Lung (tissue), 12 donors: ENCODE data around the gene CFAP157. TPM values are rescaled to one million over a fixed set of nuclear protein-coding genes. Genes with fewer than 3 reads are reported as not detected.

Experiments
- ATAC-seq: fragments of 200-7000 bp; cut with Tn5 transposase; one replicate; pipeline ENCODE4 v1.9.1; 2020; ENCODE audit warnings: moderate number of reproducible peaks; ENCODE audit not compliant: insufficient read depth, low FRiP score
- DNase-seq, 3 donors: peaks; one replicate each; pipeline ENCODE4 v3.0.0-alpha.2; 2013 to 2017
- H3K27ac ChIP-seq, 2 donors: one replicate each; pipeline ENCODE4 v1.5.1; 2013; ENCODE audit warnings: mild to moderate bottlenecking in 2 of 2, moderate library complexity in 2 of 2, control low read depth in 1 of 2, inconsistent platforms in 1 of 2, low read depth in 1 of 2, low read length in 1 of 2
- H3K27me3 ChIP-seq, 3 donors: one replicate each; pipeline ENCODE4 v1.5.1; 2013; ENCODE audit warnings: low read length in 2 of 3; ENCODE audit not compliant: control insufficient read depth in 3 of 3, insufficient read depth in 3 of 3
- H3K36me3 ChIP-seq, 4 donors: one replicate each; pipeline ENCODE4 v1.5.1; 2013; ENCODE audit warnings: low read length in 4 of 4, mild to moderate bottlenecking in 1 of 4, moderate library complexity in 1 of 4; ENCODE audit not compliant: control insufficient read depth in 4 of 4, insufficient read depth in 4 of 4
- H3K4me1 ChIP-seq, 5 donors: one replicate each; pipeline ENCODE4 v1.5.1; 2013; ENCODE audit warnings: low read length in 5 of 5, mild to moderate bottlenecking in 2 of 5, moderate library complexity in 1 of 5; ENCODE audit not compliant: control insufficient read depth in 5 of 5, insufficient read depth in 5 of 5
- H3K4me3 ChIP-seq: one replicate; pipeline ENCODE4 v1.5.1; 2013; ENCODE audit warnings: mild to moderate bottlenecking, control low read depth, moderate library complexity
- H3K9ac ChIP-seq, 2 donors: one replicate each; pipeline ENCODE4 v1.5.1; 2013; ENCODE audit warnings: low read length in 2 of 2, control low read depth in 1 of 2; ENCODE audit not compliant: insufficient read depth in 1 of 2
- H3K9me3 ChIP-seq, 4 donors: one replicate each; pipeline ENCODE4 v1.5.1; 2013; ENCODE audit warnings: low read length in 3 of 4, mild to moderate bottlenecking in 1 of 4, moderate library complexity in 1 of 4; ENCODE audit not compliant: control insufficient read depth in 4 of 4, insufficient read depth in 3 of 4
- WGBS, 2 donors: extraction: QIAGEN DNeasy Blood & Tissue Kit; methylation state at CpG; one replicate each; pipeline ENCODE4 v1.1.7; 2013; 5-methylcytosine and 5-hydroxymethylcytosine counted together
- polyA plus RNA-seq, 2 donors: library from polyadenylated mRNA; stranded (reverse); fragments of 200-250 nt; gene quantifications; one replicate each; pipeline ENCODE4 v1.2.1, GENCODE V29; 2013
- total RNA-seq, 2 donors: library from RNA; depleted of rRNA in 1 of 2; stranded (reverse); fragments of >200 nt in 1 of 2; gene quantifications; one replicate each; pipeline ENCODE4 v1.2.1, GENCODE V29; 2014 to 2021
- TF ChIP-seq, protein P1 (sequence below): IDR thresholded peaks from 2 replicates; pipeline ENCODE4 v1.5.1; 2012; ENCODE audit warnings: mild to moderate bottlenecking; ENCODE audit errors: control extremely low read depth, extremely low read depth
- donor health status: control.
- donor health status: control.
- donor health status: Bipolar disorder and iron deficiency.
- donor health status: healthy.
- donor health status: DM: yes; HTN: yes; CAD: no.

CFAP157 gene
- total and polyA plus RNA-seq, 4 donors = 14.6 to 40.6 (median 16.1) TPM

DNA sequence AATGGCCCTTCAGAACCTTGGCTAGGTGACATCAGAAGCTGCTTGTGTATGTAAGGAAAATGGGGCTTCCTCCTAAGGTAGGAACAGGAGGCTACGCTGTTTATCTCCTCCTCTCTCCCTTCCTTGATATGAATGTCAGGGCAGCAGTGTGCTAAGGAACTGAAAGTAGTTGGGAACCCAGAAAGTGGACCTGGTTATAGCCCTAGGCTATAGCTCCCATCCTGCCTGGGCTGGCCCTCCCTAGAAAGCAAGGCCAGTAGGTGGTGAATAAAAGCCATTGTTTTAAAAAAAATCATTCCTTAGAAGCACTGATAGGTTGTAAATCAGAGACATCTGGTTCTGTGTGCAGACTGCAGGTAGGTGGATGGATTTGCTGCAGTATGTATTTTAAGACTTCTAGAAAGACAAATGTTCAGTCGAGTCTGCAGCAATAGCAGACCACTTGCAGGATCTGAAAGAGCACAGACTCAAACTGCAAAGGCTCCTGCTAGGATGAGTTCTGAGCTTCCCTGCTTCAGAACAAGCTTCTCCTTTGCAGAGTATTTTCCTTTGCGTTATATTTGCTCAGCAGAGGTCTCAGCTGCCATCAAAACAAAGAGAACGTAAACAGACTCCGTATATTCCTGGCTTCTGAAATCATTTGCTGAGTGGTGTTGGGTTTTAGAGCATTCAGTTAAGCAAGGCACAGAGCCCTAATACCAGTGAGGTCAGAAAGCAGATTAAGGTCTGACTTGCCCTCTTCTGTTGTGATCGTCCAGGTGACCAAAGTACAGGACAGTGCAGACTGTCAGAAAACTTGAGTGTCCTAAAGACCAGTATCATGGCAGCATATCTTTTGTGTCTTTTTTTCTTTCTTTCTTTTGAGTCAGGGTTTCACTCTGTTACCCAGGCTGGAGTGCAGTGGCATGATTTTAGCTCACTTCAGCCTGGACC is 20.1 kb upstream of the CFAP157 start:
- Histone ChIP-seq H3K27ac (no peak overlapping the region), H3K36me3 (peaks cover 0 to 53% (median 22%) of the 10 kb centered on the region in 4 donors), H3K9ac (no peak overlapping the region), H3K27me3 (no peaks in the 10 kb centered on the region), H3K9me3 (no peaks in the 10 kb centered on the region), H3K4me1 (no peaks in the 10 kb centered on the region), H3K4me3 (no peak overlapping the region)
- DNase-seq (no peak), ATAC-seq (no peak)
- TF ChIP-seq, protein P1, sequence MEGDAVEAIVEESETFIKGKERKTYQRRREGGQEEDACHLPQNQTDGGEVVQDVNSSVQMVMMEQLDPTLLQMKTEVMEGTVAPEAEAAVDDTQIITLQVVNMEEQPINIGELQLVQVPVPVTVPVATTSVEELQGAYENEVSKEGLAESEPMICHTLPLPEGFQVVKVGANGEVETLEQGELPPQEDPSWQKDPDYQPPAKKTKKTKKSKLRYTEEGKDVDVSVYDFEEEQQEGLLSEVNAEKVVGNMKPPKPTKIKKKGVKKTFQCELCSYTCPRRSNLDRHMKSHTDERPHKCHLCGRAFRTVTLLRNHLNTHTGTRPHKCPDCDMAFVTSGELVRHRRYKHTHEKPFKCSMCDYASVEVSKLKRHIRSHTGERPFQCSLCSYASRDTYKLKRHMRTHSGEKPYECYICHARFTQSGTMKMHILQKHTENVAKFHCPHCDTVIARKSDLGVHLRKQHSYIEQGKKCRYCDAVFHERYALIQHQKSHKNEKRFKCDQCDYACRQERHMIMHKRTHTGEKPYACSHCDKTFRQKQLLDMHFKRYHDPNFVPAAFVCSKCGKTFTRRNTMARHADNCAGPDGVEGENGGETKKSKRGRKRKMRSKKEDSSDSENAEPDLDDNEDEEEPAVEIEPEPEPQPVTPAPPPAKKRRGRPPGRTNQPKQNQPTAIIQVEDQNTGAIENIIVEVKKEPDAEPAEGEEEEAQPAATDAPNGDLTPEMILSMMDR = no peak
- WGBS, 2 donors = 82 to 88% methylated on average over 6 of the region's 6 CpGs

DNA sequence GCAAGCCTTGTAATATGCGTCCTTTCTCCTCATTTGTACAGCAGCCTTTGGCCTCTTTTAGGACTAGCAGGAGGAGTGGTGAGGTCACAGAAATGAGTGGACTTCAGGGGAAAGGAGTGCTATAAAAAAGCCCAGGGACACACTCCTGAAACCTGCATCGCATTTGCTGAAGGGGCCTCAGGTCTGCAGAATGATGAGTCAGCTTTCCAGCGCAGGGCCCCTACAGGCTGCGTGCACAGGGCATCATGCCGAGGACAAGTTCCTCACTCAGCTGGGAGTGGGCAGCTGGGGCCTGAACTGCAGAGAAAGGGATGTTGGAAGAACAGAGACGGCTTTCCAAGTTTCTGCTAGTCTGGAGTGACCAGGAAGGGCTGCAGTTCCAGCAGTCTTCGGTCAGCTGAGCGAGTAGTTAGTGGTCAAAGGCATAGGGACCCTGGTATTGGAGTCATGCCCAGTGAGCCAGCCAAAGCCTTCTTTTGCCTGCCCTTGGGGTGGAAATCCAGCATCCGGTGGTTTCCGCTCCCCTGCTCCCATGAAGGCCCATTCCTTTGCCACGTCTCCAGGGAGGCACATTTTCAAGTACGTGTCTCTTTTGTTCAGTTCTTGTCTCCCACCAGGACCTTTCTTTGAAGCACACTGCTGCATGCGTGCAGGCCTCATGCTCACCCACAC is 17.3 kb upstream of the CFAP157 start:
- TF ChIP-seq, protein P1 = no peak
- ATAC-seq = no peak

DNA sequence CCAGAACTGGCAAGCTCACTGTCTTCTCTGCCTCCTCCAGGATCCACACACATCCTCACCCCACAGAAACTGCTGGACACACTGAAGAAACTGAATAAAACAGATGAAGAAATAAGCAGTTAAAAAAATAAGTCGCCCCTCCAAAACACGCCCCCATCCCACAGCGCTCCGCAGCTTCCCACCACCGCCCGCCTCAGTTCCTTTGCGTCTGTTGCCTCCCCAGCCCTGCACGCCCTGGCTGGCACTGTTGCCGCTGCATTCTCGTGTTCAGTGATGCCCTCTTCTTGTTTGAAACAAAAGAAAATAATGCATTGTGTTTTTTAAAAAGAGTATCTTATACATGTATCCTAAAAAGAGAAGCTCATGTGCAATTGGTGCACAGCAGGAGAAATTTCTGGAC is 16.1 kb upstream of the CFAP157 start:
- Histone ChIP-seq H3K9ac (no peak overlapping the region), H3K9me3 (no peaks in the 10 kb centered on the region), H3K4me3 (no peak overlapping the region), H3K4me1 (no peaks in the 10 kb centered on the region), H3K36me3 (peaks cover 0 to 30% (median 10%) of the 10 kb centered on the region in 4 donors), H3K27ac (no peak overlapping the region), H3K27me3 (no peaks in the 10 kb centered on the region)
- TF ChIP-seq, protein P1 = no peak
- 95 to 97% methylated on average over 10 of the region's 10 CpGs for WGBS, 2 donors
- DNase-seq (no peak), ATAC-seq (no peak)

More for the DNA sequence above, 17.3 kb upstream of the CFAP157 start:
- no peak overlapping the region for H3K27ac ChIP-seq
- no peaks in the 10 kb centered on the region for H3K27me3 ChIP-seq
- no peak for DNase-seq
- H3K4me3 ChIP-seq = no peak overlapping the region
- peaks cover 0 to 36% (median 12%) of the 10 kb centered on the region in 4 donors for H3K36me3 ChIP-seq
- H3K4me1 ChIP-seq = no peaks in the 10 kb centered on the region
- WGBS, 2 donors = 88 to 93% methylated on average over 13 of the region's 13 CpGs
- H3K9ac ChIP-seq = no peak overlapping the region
- no peaks in the 10 kb centered on the region for H3K9me3 ChIP-seq
